ENCODE data around the gene CRLF1. TPM values are rescaled to one million over a fixed set of nuclear protein-coding genes. Genes with fewer than 3 reads are reported as not detected.
A peak's percentile ranks its signal among the peaks of the same experiment; 100 is the strongest.

The CRLF1 gene
- total and polyA plus RNA-seq, 12 donors, result 0.68 to 161 (median 5.4) TPM

DNA sequence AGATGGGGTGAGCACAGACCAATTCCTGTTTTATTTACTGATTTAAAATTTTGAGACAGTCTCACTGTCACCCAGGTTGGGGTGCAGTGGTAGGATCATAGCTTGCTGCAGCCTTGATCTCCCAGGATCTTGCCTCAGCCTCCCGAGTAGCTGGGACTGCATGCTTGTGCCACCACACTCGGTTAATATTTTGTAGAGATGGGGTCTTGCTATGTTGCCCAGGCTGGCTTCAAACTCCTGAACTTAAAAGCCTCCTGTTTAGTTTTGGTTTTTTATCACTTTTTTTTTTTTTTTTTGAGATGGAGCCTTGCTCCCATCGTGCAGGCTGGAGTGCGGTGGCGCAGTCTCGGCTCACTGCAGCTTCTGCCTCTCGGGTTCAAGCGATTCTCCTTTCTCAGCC, 30.2 kb downstream of the CRLF1 start:
- TF ChIP-seq, protein P1, sequence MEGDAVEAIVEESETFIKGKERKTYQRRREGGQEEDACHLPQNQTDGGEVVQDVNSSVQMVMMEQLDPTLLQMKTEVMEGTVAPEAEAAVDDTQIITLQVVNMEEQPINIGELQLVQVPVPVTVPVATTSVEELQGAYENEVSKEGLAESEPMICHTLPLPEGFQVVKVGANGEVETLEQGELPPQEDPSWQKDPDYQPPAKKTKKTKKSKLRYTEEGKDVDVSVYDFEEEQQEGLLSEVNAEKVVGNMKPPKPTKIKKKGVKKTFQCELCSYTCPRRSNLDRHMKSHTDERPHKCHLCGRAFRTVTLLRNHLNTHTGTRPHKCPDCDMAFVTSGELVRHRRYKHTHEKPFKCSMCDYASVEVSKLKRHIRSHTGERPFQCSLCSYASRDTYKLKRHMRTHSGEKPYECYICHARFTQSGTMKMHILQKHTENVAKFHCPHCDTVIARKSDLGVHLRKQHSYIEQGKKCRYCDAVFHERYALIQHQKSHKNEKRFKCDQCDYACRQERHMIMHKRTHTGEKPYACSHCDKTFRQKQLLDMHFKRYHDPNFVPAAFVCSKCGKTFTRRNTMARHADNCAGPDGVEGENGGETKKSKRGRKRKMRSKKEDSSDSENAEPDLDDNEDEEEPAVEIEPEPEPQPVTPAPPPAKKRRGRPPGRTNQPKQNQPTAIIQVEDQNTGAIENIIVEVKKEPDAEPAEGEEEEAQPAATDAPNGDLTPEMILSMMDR (IDR thresholded peaks at IDR 0.05), result no peak
- Histone ChIP-seq H3K27me3 (no peaks in the 10 kb centered on the region), H3K4me3 (no peak overlapping the region), H3K9me3 (no peaks in the 10 kb centered on the region), H3K4me1 (peaks cover 9 to 22% (median 15%) of the 10 kb centered on the region in 9 donors), H3K36me3 (peaks cover 0 to 48% (median 20%) of the 10 kb centered on the region in 9 donors), H3K27ac (no peak overlapping the region)
- ATAC-seq (no peak), DNase-seq (no peak)
- intact Hi-C loops (cut with DNase I), result loop anchor here in 1 of 10 donors (10.0 kb wide), 1 partner anchor 112 kb away; no protein-coding TSS in a partner anchor
- 86% methylated on average over 8 of the region's 8 CpGs for WGBS, 2 donors

DNA sequence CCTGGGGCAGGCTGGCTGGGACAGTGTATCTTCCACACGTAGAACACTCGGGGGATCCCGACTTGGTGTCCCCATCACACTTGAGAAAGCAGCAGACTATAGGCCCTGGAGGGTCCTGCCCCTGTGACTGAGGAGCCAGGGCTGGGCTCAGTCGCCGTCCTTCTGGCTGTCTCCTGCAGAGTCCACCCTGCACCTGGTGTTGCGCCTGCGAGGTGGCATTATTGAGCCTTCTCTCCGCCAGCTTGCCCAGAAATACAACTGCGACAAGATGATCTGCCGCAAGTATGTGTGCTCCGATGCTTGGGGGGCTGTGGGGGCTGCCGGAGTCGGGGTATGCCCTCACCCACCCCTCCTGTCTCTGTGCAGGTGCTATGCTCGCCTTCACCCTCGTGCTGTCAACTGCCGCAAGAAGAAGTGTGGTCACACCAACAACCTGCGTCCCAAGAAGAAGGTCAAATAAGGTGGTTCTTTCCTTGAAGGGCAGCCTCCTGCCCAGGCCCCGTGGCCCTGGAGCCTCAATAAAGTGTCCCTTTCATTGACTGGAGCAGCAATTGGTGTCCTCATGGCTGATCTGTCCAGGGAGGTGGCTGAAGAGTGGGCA, 31.8 kb downstream of the CRLF1 start:
- Histone ChIP-seq H3K36me3 (peaks cover 0 to 50% (median 20%) of the 10 kb centered on the region in 9 donors), H3K4me1 (peaks cover 9 to 29% (median 19%) of the 10 kb centered on the region in 9 donors), H3K27ac (no peak overlapping the region), H3K27me3 (no peaks in the 10 kb centered on the region), H3K9me3 (no peaks in the 10 kb centered on the region), H3K4me3 (no peak overlapping the region)
- WGBS, 2 donors, result 94% methylated on average over 18 of the region's 18 CpGs
- ATAC-seq, result no peak
- intact Hi-C loops (cut with DNase I), result loop anchor here in 7 of 10 donors (5.0 to 10.0 kb wide), 4 partner anchors 102 to 112 kb away; no protein-coding TSS in a partner anchor
- DNase-seq, result no peak
- TF ChIP-seq, protein P1 (IDR thresholded peaks at IDR 0.05), result no peak

DNA sequence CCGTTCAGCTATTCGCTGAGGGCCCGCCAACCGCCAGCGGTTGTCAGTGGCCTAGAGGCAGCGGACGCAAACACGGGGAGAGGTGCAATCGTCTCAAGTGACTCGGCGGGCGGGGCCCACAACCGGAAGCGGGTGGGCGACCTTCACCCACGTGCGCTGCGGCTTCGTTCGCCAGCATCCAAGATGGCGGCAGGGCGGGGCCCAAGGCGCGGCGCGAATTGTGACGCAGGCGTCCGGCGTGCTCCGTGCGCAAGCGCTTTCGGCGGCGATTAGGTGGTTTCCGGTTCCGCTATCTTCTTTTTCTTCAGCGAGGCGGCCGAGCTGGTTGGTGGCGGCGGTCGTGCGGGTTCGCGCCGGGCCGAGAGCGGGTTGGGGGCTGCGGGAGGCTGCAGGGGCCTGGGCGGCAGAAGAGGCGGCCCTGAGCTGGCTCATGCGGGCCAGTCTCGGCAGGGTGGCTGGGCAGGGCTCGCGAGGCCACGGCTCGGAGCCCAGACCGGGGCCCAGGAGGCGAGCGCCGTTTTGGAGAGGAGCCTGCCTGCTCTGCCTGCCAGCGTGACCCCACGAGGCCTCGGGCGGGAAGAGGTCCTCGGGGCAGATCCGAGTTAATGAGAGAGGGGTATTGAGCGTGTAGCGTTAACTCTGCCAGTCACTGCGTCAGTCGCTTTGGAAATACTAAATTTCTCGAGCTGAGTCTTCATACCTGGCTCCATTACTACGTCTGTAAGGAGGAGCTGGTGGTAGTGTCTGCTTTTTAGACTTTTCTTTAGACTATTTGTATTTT, 34.8 kb downstream of the CRLF1 start, which contains the start of gene UBA52:
Gene UBA52, plus strand, starts transcription at position 294 of the 781 bp plus-strand sequence. CDS start 1,444 bp downstream, outside the sequence.
- Histone ChIP-seq H3K27ac (peak within 1 kb of the TSS; percentile 64 to 98 (median 92)), H3K36me3 (peaks cover 0 to 70% (median 36%) of the 10 kb centered on the region in 9 donors), H3K27me3 (no peaks in the 10 kb centered on the region), H3K4me1 (peaks cover 9 to 29% (median 19%) of the 10 kb centered on the region in 9 donors), H3K9me3 (no peaks in the 10 kb centered on the region), H3K4me3 (peak within 1 kb of the TSS; percentile 58 to 99 (median 84))
- intact Hi-C loops (cut with DNase I), result loop anchor here in 7 of 10 donors (1.0 to 10.0 kb wide), 5 partner anchors 49 to 109 kb away; partner anchors contain the start of gene ELL (in 1 of the 7)
- DNase-seq (peak; percentile 97 to 98), ATAC-seq (peak; percentile 93 to 98 (median 98))
- 0% methylated on average over 72 to 75 of the region's 75 CpGs for WGBS, 2 donors
- TF ChIP-seq, protein P1 (IDR thresholded peaks at IDR 0.05), result no peak

DNA sequence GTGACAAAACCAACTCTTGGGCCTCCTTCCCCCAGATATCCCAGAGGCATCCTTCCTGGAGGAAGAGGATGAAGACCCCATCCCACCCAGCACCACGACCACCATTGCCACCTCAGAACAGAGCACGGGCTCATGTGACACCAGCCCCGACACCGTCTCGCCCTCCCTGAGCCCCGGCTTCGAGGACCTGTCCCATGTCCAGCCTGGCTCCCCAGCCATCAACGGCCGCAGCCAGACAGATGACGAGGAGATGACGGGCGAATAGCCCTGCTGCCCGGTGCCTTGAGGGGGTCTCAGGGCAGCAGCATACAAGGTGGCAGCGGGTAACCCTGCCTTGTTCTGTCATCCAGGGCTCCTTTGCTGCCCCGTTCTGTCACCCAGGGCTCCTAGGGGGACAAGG, 38.2 kb downstream of the CRLF1 start:
- peaks cover 0 to 70% (median 47%) of the 10 kb centered on the region in 9 donors for H3K36me3 ChIP-seq
- no peak overlapping the region for H3K27ac ChIP-seq
- H3K27me3 ChIP-seq, result no peaks in the 10 kb centered on the region
- ATAC-seq, result no peak
- intact Hi-C loops (cut with DNase I), result loop anchor here in 2 of 10 donors (10.0 kb wide), 2 partner anchors 104 to 124 kb away; no protein-coding TSS in a partner anchor
- DNase-seq, result no peak
- TF ChIP-seq, protein P1 (IDR thresholded peaks at IDR 0.05), result no peak
- no peak overlapping the region for H3K4me3 ChIP-seq
- no peaks in the 10 kb centered on the region for H3K9me3 ChIP-seq
- 88 to 90% methylated on average over 15 of the region's 15 CpGs for WGBS, 2 donors
- peaks cover 9 to 21% (median 17%) of the 10 kb centered on the region in 9 donors for H3K4me1 ChIP-seq
